H9 (cell line): ENCODE measurements around the gene RNF224. TPM values are rescaled to one million over a fixed set of nuclear protein-coding genes. Genes with fewer than 3 reads are reported as not detected.

Experiments used
- DNase-seq: peaks from one replicate; pipeline ENCODE4 v3.0.0-alpha.2; 2017
- H2AFZ ChIP-seq: one replicate; pipeline ENCODE4 v1.6.1; 2013; ENCODE audit warnings: mild to moderate bottlenecking, low read length, control low read depth, moderate library complexity
- H2AK5ac ChIP-seq: 2 replicates; pipeline ENCODE4 v1.6.1; 2013; ENCODE audit warnings: low read length, control low read depth, mixed read lengths; ENCODE audit not compliant: insufficient read length
- H2BK120ac ChIP-seq: one replicate; pipeline ENCODE4 v1.6.1; 2013; ENCODE audit warnings: low read depth, mild to moderate bottlenecking, low read length, control low read depth, inconsistent platforms; ENCODE audit not compliant: poor library complexity, severe bottlenecking
- H2BK12ac ChIP-seq: 2 replicates; pipeline ENCODE4 v1.6.1; 2013; ENCODE audit warnings: low read length, control low read depth, mixed read lengths, low read depth; ENCODE audit not compliant: insufficient read length
- H2BK15ac ChIP-seq: 2 replicates; pipeline ENCODE4 v1.6.1; 2013; ENCODE audit warnings: low read depth, low read length, control low read depth
- H2BK20ac ChIP-seq: one replicate; pipeline ENCODE4 v1.6.1; 2013; ENCODE audit warnings: low read depth, mild to moderate bottlenecking, low read length, control low read depth, inconsistent platforms; ENCODE audit not compliant: poor library complexity, severe bottlenecking
- H2BK5ac ChIP-seq: 2 replicates; pipeline ENCODE4 v1.6.1; 2013; ENCODE audit warnings: low read length, control low read depth, mixed read lengths; ENCODE audit not compliant: insufficient read length
- H3K14ac ChIP-seq: 2 replicates; pipeline ENCODE4 v1.6.1; 2013; ENCODE audit warnings: low read length, control low read depth; ENCODE audit not compliant: insufficient read depth
- H3K18ac ChIP-seq: 2 replicates; pipeline ENCODE4 v1.6.1; 2013; ENCODE audit warnings: low read depth, mild to moderate bottlenecking, mixed read lengths, low read length, control low read depth; ENCODE audit not compliant: insufficient read length
- H3K23ac ChIP-seq: 2 replicates; pipeline ENCODE4 v1.6.1; 2013; ENCODE audit warnings: low read length, control low read depth, mixed read lengths, low read depth; ENCODE audit not compliant: insufficient read length
- H3K23me2 ChIP-seq: 2 replicates; pipeline ENCODE4 v1.6.1; 2013; ENCODE audit warnings: low read depth, mild to moderate bottlenecking, mixed read lengths, low read length, control low read depth; ENCODE audit not compliant: insufficient read length, poor library complexity, severe bottlenecking
- H3K27ac ChIP-seq: 2 replicates; pipeline ENCODE4 v1.5.1; 2013; ENCODE audit warnings: low read length, control low read depth, mixed read lengths, low read depth; ENCODE audit not compliant: insufficient read length
- H3K27me3 ChIP-seq: 2 replicates; pipeline ENCODE4 v1.6.1; 2013; ENCODE audit warnings: low read length, control low read depth, inconsistent platforms; ENCODE audit not compliant: insufficient read depth
- H3K4ac ChIP-seq: 2 replicates; pipeline ENCODE4 v1.6.1; 2013; ENCODE audit warnings: low read depth, mild to moderate bottlenecking, control low read depth, inconsistent platforms, low read length, moderate library complexity
- H3K4me1 ChIP-seq: 2 replicates; pipeline ENCODE4 v1.6.1; 2013; ENCODE audit warnings: low read length, control low read depth, inconsistent platforms; ENCODE audit not compliant: insufficient read depth
- H3K4me2 ChIP-seq: 2 replicates; pipeline ENCODE4 v1.6.1; 2013; ENCODE audit warnings: low read length, control low read depth, mixed read lengths; ENCODE audit not compliant: insufficient read length, insufficient read depth
- H3K56ac ChIP-seq: 2 replicates; pipeline ENCODE4 v1.6.1; 2013; ENCODE audit warnings: low read depth, mild to moderate bottlenecking, mixed read lengths, low read length, control low read depth; ENCODE audit not compliant: insufficient read length
- H3K79me1 ChIP-seq: 2 replicates; pipeline ENCODE4 v1.6.1; 2013; ENCODE audit warnings: low read depth, mild to moderate bottlenecking, moderate library complexity, low read length, control low read depth, inconsistent platforms; ENCODE audit not compliant: insufficient read depth, poor library complexity, severe bottlenecking
- H3K79me2 ChIP-seq: 2 replicates; pipeline ENCODE4 v1.6.1; 2013; ENCODE audit warnings: low read length, control low read depth, inconsistent platforms; ENCODE audit not compliant: insufficient read depth
- H3K9ac ChIP-seq: 2 replicates; pipeline ENCODE4 v1.6.1; 2013; ENCODE audit warnings: low read length, control low read depth, mixed read lengths; ENCODE audit not compliant: insufficient read length; ENCODE audit errors: extremely low read depth
- H3K9me3 ChIP-seq: one replicate; pipeline ENCODE4 v1.6.1; 2013; ENCODE audit warnings: low read depth, low read length, inconsistent platforms; ENCODE audit not compliant: control insufficient read depth
- H3T11ph ChIP-seq: one replicate; pipeline ENCODE4 v1.6.1; 2013; ENCODE audit warnings: mild to moderate bottlenecking, low read length, control low read depth, inconsistent platforms
- H4K20me1 ChIP-seq: one replicate; pipeline ENCODE4 v1.6.1; 2013; ENCODE audit not compliant: control insufficient read depth, insufficient read length, insufficient read depth
- H4K5ac ChIP-seq: 2 replicates; pipeline ENCODE4 v1.6.1; 2013; ENCODE audit warnings: low read depth, mild to moderate bottlenecking, mixed read lengths, low read length, control low read depth; ENCODE audit not compliant: insufficient read length
- H4K8ac ChIP-seq: replicated peaks from 2 replicates; pipeline ENCODE4 v1.6.1; 2013; ENCODE audit warnings: low read length, control low read depth, mixed read lengths, low read depth; ENCODE audit not compliant: insufficient read length
- H4K91ac ChIP-seq: 2 replicates; pipeline ENCODE4 v1.6.1; 2013; ENCODE audit warnings: low read depth, mild to moderate bottlenecking, moderate library complexity, mixed read lengths, low read length, control low read depth; ENCODE audit not compliant: insufficient read length
- H3K27ac Mint-ChIP-seq, 3 experiments: 2 replicates in 2 of 3; 3 replicates in 1 of 3; pipeline ENCODE4 v1.8.0; 2020 to 2021; ENCODE audit warnings: mixed read lengths in 3 of 3, mild to moderate bottlenecking in 1 of 3, moderate library complexity in 1 of 3
- H3K27me3 Mint-ChIP-seq: 2 replicates; pipeline ENCODE4 v1.8.0; 2021; ENCODE audit warnings: low read depth, mild to moderate bottlenecking, moderate library complexity, mixed read lengths
- H3K36me3 Mint-ChIP-seq, 3 experiments: 2 replicates in 2 of 3; 3 replicates in 1 of 3; pipeline ENCODE4 v1.8.0; 2020 to 2021; ENCODE audit warnings: low read depth in 3 of 3, mixed read lengths in 3 of 3; ENCODE audit not compliant: insufficient read depth in 1 of 3
- H3K4me1 Mint-ChIP-seq, 2 experiments: 2 replicates each; pipeline ENCODE4 v1.8.0; 2020; ENCODE audit warnings: mixed read lengths in 2 of 2
- H3K4me3 Mint-ChIP-seq, 2 experiments: 2 replicates in 1 of 2; 3 replicates in 1 of 2; pipeline ENCODE4 v1.8.0; 2020 to 2021; ENCODE audit warnings: mild to moderate bottlenecking in 2 of 2, mixed read lengths in 2 of 2, moderate library complexity in 1 of 2
- H3K9me3 Mint-ChIP-seq, 2 experiments: 2 replicates in 1 of 2; 3 replicates in 1 of 2; pipeline ENCODE4 v1.8.0; 2020; ENCODE audit warnings: mild to moderate bottlenecking in 2 of 2, mixed read lengths in 2 of 2, moderate library complexity in 1 of 2
- WGBS: extraction: QIAGEN DNeasy Blood & Tissue Kit; methylation state at CpG from one replicate; pipeline ENCODE4 v1.1.7; 2013; ENCODE audit warnings: missing lambda C conversion rate, low lambda C conversion rate, mixed read lengths; ENCODE audit not compliant: insufficient read length; ENCODE audit errors: extremely low coverage; 5-methylcytosine and 5-hydroxymethylcytosine counted together
- total RNA-seq: library from RNA; stranded (reverse); gene quantifications from 2 replicates; pipeline ENCODE4 v1.2.1, GENCODE V29; 2021
- TF ChIP-seq, protein P1 (sequence below): fragments of 200-600 bp; sonication (generic); conservative IDR thresholded peaks from 3 replicates; pipeline ENCODE4 v1.8.0; 2021; ENCODE audit warnings: antibody characterized with exemption, mild to moderate bottlenecking

Gene RNF224
- total RNA-seq, 1 experiment from 2014 or later, result 0.15 TPM

DNA sequence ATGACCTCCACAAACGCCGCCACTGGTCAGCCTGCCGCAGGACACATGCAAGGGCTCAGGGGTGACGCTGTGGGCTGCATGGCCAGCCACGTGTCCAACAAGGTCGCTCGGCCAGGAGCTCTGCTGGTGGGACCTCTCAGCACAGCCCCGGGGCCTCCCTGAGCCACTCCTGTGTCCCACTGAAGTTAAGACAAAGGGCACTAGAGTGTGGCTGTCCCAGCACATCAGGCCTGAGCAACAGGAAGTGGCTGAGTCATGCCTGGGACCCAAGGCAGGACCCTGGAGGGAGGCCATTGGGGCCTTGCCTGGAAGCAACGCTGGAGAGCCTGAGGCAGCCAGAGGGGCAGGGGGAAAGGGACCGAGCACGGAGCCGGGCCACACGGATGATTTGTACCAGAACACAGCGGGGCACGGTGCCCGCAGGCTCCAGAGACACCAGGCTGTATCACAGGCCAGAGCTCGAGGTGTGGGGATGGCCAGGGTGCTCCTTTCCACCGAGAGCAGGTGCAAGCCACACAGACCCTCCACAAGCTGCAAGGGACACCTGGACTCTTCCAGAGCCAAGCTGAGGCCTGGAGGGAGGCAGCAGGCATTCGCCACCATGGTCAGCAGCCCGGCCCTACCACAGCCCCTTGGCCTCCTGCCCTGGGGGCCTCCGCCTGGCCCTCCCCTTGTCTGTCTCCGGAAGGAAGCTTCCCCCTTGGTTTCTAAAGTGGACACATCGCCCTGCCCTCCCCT lies 48.9 kb upstream of the RNF224 start:
- Histone ChIP-seq H3K14ac (no peak overlapping the region), H3K23ac (no peak overlapping the region), H3K4me2 (no peak overlapping the region), H2BK120ac (no peak overlapping the region), H2BK20ac (no peak overlapping the region), H3K79me1 (no peaks in the 10 kb centered on the region), H3K23me2 (no peaks in the 10 kb centered on the region), H3K9me3 (no peaks in the 10 kb centered on the region), H2BK12ac (no peak overlapping the region), H3T11ph (no peak overlapping the region), H3K9ac (no peak overlapping the region), H4K20me1 (no peaks in the 10 kb centered on the region), H3K27me3 (no peaks in the 10 kb centered on the region), H4K91ac (no peak overlapping the region), H3K27ac (no peak overlapping the region), H4K8ac (no peak overlapping the region), H3K18ac (no peak overlapping the region), H3K56ac (no peak overlapping the region), H2BK5ac (no peak overlapping the region), H2BK15ac (no peak overlapping the region), H4K5ac (no peak overlapping the region), H3K79me2 (no peaks in the 10 kb centered on the region), H3K4ac (no peak overlapping the region), H3K4me1 (no peaks in the 10 kb centered on the region), H2AFZ (no peak overlapping the region), H2AK5ac (no peak overlapping the region)
- Mint-ChIP-seq H3K27me3 (peaks cover 25% of the 10 kb centered on the region), H3K9me3 (no peaks in the 10 kb centered on the region), H3K4me1 (peaks cover 0 to 7% of the 10 kb centered on the region in 2 experiments; a peak in 3 of 4 replicates), H3K27ac (no peak overlapping the region), H3K4me3 (no peak overlapping the region), H3K36me3 (peaks cover 5 to 27% (median 19%) of the 10 kb centered on the region in 3 experiments; a peak in 6 of 7 replicates)
- no peak for DNase-seq
- TF ChIP-seq, protein P1, sequence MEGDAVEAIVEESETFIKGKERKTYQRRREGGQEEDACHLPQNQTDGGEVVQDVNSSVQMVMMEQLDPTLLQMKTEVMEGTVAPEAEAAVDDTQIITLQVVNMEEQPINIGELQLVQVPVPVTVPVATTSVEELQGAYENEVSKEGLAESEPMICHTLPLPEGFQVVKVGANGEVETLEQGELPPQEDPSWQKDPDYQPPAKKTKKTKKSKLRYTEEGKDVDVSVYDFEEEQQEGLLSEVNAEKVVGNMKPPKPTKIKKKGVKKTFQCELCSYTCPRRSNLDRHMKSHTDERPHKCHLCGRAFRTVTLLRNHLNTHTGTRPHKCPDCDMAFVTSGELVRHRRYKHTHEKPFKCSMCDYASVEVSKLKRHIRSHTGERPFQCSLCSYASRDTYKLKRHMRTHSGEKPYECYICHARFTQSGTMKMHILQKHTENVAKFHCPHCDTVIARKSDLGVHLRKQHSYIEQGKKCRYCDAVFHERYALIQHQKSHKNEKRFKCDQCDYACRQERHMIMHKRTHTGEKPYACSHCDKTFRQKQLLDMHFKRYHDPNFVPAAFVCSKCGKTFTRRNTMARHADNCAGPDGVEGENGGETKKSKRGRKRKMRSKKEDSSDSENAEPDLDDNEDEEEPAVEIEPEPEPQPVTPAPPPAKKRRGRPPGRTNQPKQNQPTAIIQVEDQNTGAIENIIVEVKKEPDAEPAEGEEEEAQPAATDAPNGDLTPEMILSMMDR, result no peak
- WGBS, result no CpG with 5 or more reads among the region's 23 CpGs
